GM18498 (cell line): Measurements from ENCODE around the gene ARHGAP26.
"Not testable (repeated sequence)": the region's sequence is repeated elsewhere in the genome, so short reads cannot be mapped to it uniquely, and the experiment has no call there.

Source experiments
- ATAC-seq: cut with Tn5 transposase; IDR thresholded peaks from one replicate; pipeline ENCODE4 v1.9.1; 2021; ENCODE audit warnings: mild to moderate bottlenecking, moderate library complexity; ENCODE audit not compliant: unreplicated experiment

The ARHGAP26 gene

GRCh38 chr5:142973932-142974331 lies 203.8 kb downstream of the ARHGAP26 start:
- no peak for ATAC-seq

GRCh38 chr5:142974409-142974808 lies 204.2 kb downstream of the ARHGAP26 start:
- no peak for ATAC-seq

- no peak for ATAC-seq
Measured at GRCh38 chr5:142976861-142977260, 206.7 kb downstream of the ARHGAP26 start.

GRCh38 chr5:142977363-142978051 lies 207.3 kb downstream of the ARHGAP26 start:
- ATAC-seq, result peak; percentile 93

- no peak for ATAC-seq
Measured at GRCh38 chr5:142978252-142978651, 208.1 kb downstream of the ARHGAP26 start.

- no peak for ATAC-seq
Measured at GRCh38 chr5:142978726-142979125, 208.5 kb downstream of the ARHGAP26 start.

GRCh38 chr5:142979636-142980035 lies 209.5 kb downstream of the ARHGAP26 start:
- ATAC-seq, result no peak

- no peak for ATAC-seq
Measured at GRCh38 chr5:142981475-142981874, 211.3 kb downstream of the ARHGAP26 start.

- no peak for ATAC-seq
Measured at GRCh38 chr5:142981886-142982820, 212.0 kb downstream of the ARHGAP26 start.

- no peak for ATAC-seq
Measured at GRCh38 chr5:142982821-142983200, 212.6 kb downstream of the ARHGAP26 start.

- no peak for ATAC-seq
Measured at GRCh38 chr5:142984011-142984410, 213.8 kb downstream of the ARHGAP26 start.

- no peak for ATAC-seq
Measured at GRCh38 chr5:142984525-142984924, 214.3 kb downstream of the ARHGAP26 start.

- ATAC-seq, result not testable (repeated sequence)
Measured at GRCh38 chr5:142989270-142989669, 219.1 kb downstream of the ARHGAP26 start.

GRCh38 chr5:142990073-142990472 lies 219.9 kb downstream of the ARHGAP26 start:
- not testable (repeated sequence) for ATAC-seq

- ATAC-seq, result no peak
Measured at GRCh38 chr5:142994218-142994617, 224.0 kb downstream of the ARHGAP26 start.

GRCh38 chr5:142995621-142996020 lies 225.4 kb downstream of the ARHGAP26 start:
- ATAC-seq, result not testable (repeated sequence)

GRCh38 chr5:142997591-142997990 lies 227.4 kb downstream of the ARHGAP26 start:
- ATAC-seq, result no peak

GRCh38 chr5:142998316-142999020 lies 228.3 kb downstream of the ARHGAP26 start:
- ATAC-seq, result peak; percentile 32

GRCh38 chr5:143000551-143000950 lies 230.4 kb downstream of the ARHGAP26 start:
- not testable (repeated sequence) for ATAC-seq

- ATAC-seq, result no peak
Measured at GRCh38 chr5:143001764-143002351, 231.7 kb downstream of the ARHGAP26 start.
